GM18517 (cell line): Measurements from ENCODE around the gene DPH6.

Experiments used
- ATAC-seq: cut with Tn5 transposase; IDR thresholded peaks from one replicate; pipeline ENCODE4 v1.9.1; 2021; ENCODE audit warnings: mild to moderate bottlenecking, moderate library complexity; ENCODE audit not compliant: unreplicated experiment

Gene DPH6

GRCh38 chr15:35545316-35545823 is 595 bp downstream of the DPH6 start:
- ATAC-seq, result peak; percentile 28

- ATAC-seq, result no peak
These were observed 5.1 kb downstream of the DPH6 start for GRCh38 chr15:35540885-35541284.

GRCh38 chr15:35540021-35540420 is 5.9 kb downstream of the DPH6 start:
- ATAC-seq, result no peak

GRCh38 chr15:35535365-35535916 is 10.5 kb downstream of the DPH6 start:
- ATAC-seq, result no peak

- no peak for ATAC-seq
These were observed 12.5 kb downstream of the DPH6 start for GRCh38 chr15:35533130-35534110.

- ATAC-seq, result no peak
These were observed 15.3 kb downstream of the DPH6 start for GRCh38 chr15:35530698-35531097.

GRCh38 chr15:35529784-35530183 is 16.2 kb downstream of the DPH6 start:
- ATAC-seq, result no peak

- ATAC-seq, result no peak
These were observed 23.9 kb downstream of the DPH6 start for GRCh38 chr15:35522061-35522460.

GRCh38 chr15:35519541-35520149 is 26.3 kb downstream of the DPH6 start:
- peak; percentile 72 for ATAC-seq

- ATAC-seq, result no peak
These were observed 26.9 kb downstream of the DPH6 start for GRCh38 chr15:35519052-35519451.

GRCh38 chr15:35514759-35515158 is 31.2 kb downstream of the DPH6 start:
- no peak for ATAC-seq

GRCh38 chr15:35507932-35508638 is 37.9 kb downstream of the DPH6 start:
- no peak for ATAC-seq

- ATAC-seq, result no peak
These were observed 39.6 kb downstream of the DPH6 start for GRCh38 chr15:35506272-35506870.

GRCh38 chr15:35505809-35506208 is 40.2 kb downstream of the DPH6 start:
- no peak for ATAC-seq

- ATAC-seq, result no peak
These were observed 40.8 kb downstream of the DPH6 start for GRCh38 chr15:35505141-35505540.

GRCh38 chr15:35499723-35500122 is 46.2 kb downstream of the DPH6 start:
- ATAC-seq, result no peak

- ATAC-seq, result peak; percentile 100
These were observed 49.4 kb downstream of the DPH6 start for GRCh38 chr15:35496585-35496984.

- no peak for ATAC-seq
These were observed 50.9 kb downstream of the DPH6 start for GRCh38 chr15:35495080-35495479.

- no peak for ATAC-seq
These were observed 54.0 kb downstream of the DPH6 start for GRCh38 chr15:35491999-35492398.

GRCh38 chr15:35491173-35491572 is 54.8 kb downstream of the DPH6 start:
- ATAC-seq, result no peak

GRCh38 chr15:35490511-35490910 is 55.5 kb downstream of the DPH6 start:
- no peak for ATAC-seq
